SH-SY5Y (cell line): ENCODE measurements around the gene BRPF3.

Experiments used
- GATA2 ChIP-seq: IDR thresholded peaks from 2 replicates; pipeline ENCODE4 v1.6.1; 2011; ENCODE audit warnings: mild to moderate bottlenecking, low read depth, low read length
- GATA3 ChIP-seq: IDR thresholded peaks from 2 replicates; pipeline ENCODE4 v1.6.1; 2011; ENCODE audit warnings: low read depth, mild to moderate bottlenecking, low read length, moderate library complexity

DNA sequence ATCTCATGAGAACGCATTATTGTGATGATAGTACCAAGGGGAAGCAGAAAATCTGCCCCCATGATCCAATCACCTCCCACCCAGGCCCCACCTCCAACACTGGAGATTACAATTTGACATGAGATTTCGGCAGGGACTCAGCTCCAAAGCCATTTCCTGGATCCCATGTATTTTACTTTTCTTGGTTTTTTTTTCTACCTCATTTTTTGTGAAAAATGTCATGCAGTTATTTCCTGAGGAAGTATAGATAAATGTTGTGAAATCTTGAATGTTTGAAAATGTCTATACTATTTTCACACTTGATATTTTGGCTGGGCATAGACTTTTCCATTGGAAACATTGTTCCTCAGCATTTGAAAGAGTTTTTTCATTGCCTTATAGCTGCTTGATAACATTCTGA is 9.1 kb upstream of the BRPF3 start:
- no peak for TF ChIP-seq GATA3
- no peak for TF ChIP-seq GATA2
